Measurements from ENCODE around the gene ZFAND6. TPM values are rescaled to one million over a fixed set of nuclear protein-coding genes. Genes with fewer than 3 reads are reported as not detected.

The ZFAND6 gene
- total RNA-seq, 1 experiment from 2014 or later = 113 TPM

- no peak for DNase-seq (ENCODE audit: low spot score)
Measured at GRCh38 chr15:80169768-80170357, 110.4 kb downstream of the ZFAND6 start.

- no peak for DNase-seq (ENCODE audit: low spot score)
Measured at GRCh38 chr15:80170596-80170995, 111.1 kb downstream of the ZFAND6 start.

GRCh38 chr15:80171787-80172186 lies 112.3 kb downstream of the ZFAND6 start:
- DNase-seq (ENCODE audit: low spot score) = no peak

GRCh38 chr15:80172401-80172800 lies 112.9 kb downstream of the ZFAND6 start:
- no peak for DNase-seq (ENCODE audit: low spot score)

- DNase-seq (ENCODE audit: low spot score) = peak; percentile 88
Measured at GRCh38 chr15:80173022-80173759, 113.7 kb downstream of the ZFAND6 start.

GRCh38 chr15:80174017-80174746 lies 114.7 kb downstream of the ZFAND6 start:
- DNase-seq (ENCODE audit: low spot score) = no peak

GRCh38 chr15:80175436-80175835 lies 116.0 kb downstream of the ZFAND6 start:
- no peak for DNase-seq (ENCODE audit: low spot score)

GRCh38 chr15:80176443-80176842 lies 117.0 kb downstream of the ZFAND6 start:
- no peak for DNase-seq (ENCODE audit: low spot score)

- DNase-seq (ENCODE audit: low spot score) = no peak
Measured at GRCh38 chr15:80177156-80177555, 117.7 kb downstream of the ZFAND6 start.

- DNase-seq (ENCODE audit: low spot score) = peak; percentile 6
Measured at GRCh38 chr15:80179025-80179759, 119.7 kb downstream of the ZFAND6 start.

- DNase-seq (ENCODE audit: low spot score) = no peak
Measured at GRCh38 chr15:80179935-80180334, 120.5 kb downstream of the ZFAND6 start.

- no peak for DNase-seq (ENCODE audit: low spot score)
Measured at GRCh38 chr15:80180468-80180867, 121.0 kb downstream of the ZFAND6 start.

GRCh38 chr15:80180986-80181385 lies 121.5 kb downstream of the ZFAND6 start:
- DNase-seq (ENCODE audit: low spot score) = no peak

- DNase-seq (ENCODE audit: low spot score) = no peak
Measured at GRCh38 chr15:80182611-80183261, 123.3 kb downstream of the ZFAND6 start.

- DNase-seq (ENCODE audit: low spot score) = no peak
Measured at GRCh38 chr15:80183306-80183705, 123.8 kb downstream of the ZFAND6 start.

GRCh38 chr15:80183886-80184285 lies 124.4 kb downstream of the ZFAND6 start:
- DNase-seq (ENCODE audit: low spot score) = peak; percentile 8

GRCh38 chr15:80184554-80184953 lies 125.1 kb downstream of the ZFAND6 start:
- no peak for DNase-seq (ENCODE audit: low spot score)

GRCh38 chr15:80185152-80185551 lies 125.7 kb downstream of the ZFAND6 start:
- no peak for DNase-seq (ENCODE audit: low spot score)

GRCh38 chr15:80186066-80186465 lies 126.6 kb downstream of the ZFAND6 start:
- DNase-seq (ENCODE audit: low spot score) = no peak

- DNase-seq (ENCODE audit: low spot score) = no peak
Measured at GRCh38 chr15:80186597-80186996, 127.1 kb downstream of the ZFAND6 start.
